ENCODE results near the gene KCP. TPM values are rescaled to one million over a fixed set of nuclear protein-coding genes. Genes with fewer than 3 reads are reported as not detected.
"Not testable (repeated sequence)": the region's sequence is repeated elsewhere in the genome, so short reads cannot be mapped to it uniquely, and the experiment has no call there.

The KCP gene
- total RNA-seq, 1 experiment from 2014 or later = 5.3 TPM

DNA sequence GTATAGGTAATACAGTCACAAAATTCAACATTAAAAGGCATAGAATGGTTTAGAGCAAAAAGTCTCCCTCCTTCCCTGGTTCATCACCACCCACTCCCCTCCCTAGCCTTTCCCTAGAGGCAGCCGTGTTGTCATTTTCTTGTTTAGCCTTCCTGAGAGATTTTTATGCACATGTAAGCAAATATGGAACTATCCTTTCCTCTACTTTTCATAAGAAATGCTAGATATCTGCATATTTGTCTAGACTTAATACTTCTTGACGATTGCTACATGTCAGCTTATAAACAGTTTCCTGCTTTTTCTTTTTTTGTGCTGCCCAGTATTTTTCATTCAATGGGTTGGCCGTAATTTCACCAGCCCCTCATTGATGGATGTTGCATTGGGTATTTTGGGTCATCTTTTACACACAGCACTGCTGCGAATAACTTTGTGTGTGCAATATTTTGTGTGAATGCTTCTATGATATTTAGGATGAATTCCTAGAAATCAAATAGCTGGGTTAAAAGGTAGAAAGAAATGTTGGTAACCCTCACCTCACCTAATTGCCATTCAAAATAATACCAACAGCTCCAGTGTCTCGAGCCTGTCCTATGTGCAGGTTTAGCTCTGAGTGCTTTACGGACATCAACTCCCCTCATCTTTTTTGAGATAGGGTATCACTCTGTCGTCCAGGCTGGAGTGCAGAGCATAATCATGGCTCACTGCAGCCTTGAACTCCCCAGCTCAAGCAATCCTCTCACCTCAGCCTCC, 34.2 kb upstream of the KCP start:
- no peaks in the 10 kb centered on the region for H3K9me3 ChIP-seq (ENCODE audit: control insufficient read depth, low read depth, low read length)
- no peaks in the 10 kb centered on the region for H4K20me1 ChIP-seq (ENCODE audit: control insufficient read depth, insufficient read depth, insufficient read length)
- H3K4me2 ChIP-seq (ENCODE audit: insufficient read depth, insufficient read length, low read length) = no peak overlapping the region
- peaks cover 2% of the 10 kb centered on the region; the same call in 1 of the 2 replicates for H3K27me3 ChIP-seq (ENCODE audit: insufficient read depth, low read length)
- H3K79me2 ChIP-seq (ENCODE audit: insufficient read depth, low read length) = no peaks in the 10 kb centered on the region
- no peak overlapping the region for H3K9ac ChIP-seq (ENCODE audit: extremely low read depth, insufficient read length, low read length)
- H3K4ac ChIP-seq (ENCODE audit: low read depth, low read length) = no peak overlapping the region
- H3K23me2 ChIP-seq (ENCODE audit: insufficient read length, low read depth, low read length, poor library complexity, severe bottlenecking) = no peaks in the 10 kb centered on the region
- no peak overlapping the region for H3K4me3 Mint-ChIP-seq
- no peak overlapping the region for H2BK15ac ChIP-seq (ENCODE audit: low read depth, low read length)
- no peaks in the 10 kb centered on the region for H3K4me1 ChIP-seq (ENCODE audit: insufficient read depth, low read length)
- no peak overlapping the region for H2BK20ac ChIP-seq (ENCODE audit: low read depth, low read length, poor library complexity, severe bottlenecking)
- H4K91ac ChIP-seq (ENCODE audit: insufficient read length, low read depth, low read length) = no peak overlapping the region
- no peak overlapping the region for H3K27ac Mint-ChIP-seq
- no peak overlapping the region for H3K23ac ChIP-seq (ENCODE audit: insufficient read length, low read depth, low read length)
- no peak overlapping the region for H4K8ac ChIP-seq (replicated peaks; ENCODE audit: insufficient read length, low read depth, low read length)
- no peak overlapping the region for H3K27ac ChIP-seq (ENCODE audit: insufficient read length, low read depth, low read length)
- TF ChIP-seq, protein P1, sequence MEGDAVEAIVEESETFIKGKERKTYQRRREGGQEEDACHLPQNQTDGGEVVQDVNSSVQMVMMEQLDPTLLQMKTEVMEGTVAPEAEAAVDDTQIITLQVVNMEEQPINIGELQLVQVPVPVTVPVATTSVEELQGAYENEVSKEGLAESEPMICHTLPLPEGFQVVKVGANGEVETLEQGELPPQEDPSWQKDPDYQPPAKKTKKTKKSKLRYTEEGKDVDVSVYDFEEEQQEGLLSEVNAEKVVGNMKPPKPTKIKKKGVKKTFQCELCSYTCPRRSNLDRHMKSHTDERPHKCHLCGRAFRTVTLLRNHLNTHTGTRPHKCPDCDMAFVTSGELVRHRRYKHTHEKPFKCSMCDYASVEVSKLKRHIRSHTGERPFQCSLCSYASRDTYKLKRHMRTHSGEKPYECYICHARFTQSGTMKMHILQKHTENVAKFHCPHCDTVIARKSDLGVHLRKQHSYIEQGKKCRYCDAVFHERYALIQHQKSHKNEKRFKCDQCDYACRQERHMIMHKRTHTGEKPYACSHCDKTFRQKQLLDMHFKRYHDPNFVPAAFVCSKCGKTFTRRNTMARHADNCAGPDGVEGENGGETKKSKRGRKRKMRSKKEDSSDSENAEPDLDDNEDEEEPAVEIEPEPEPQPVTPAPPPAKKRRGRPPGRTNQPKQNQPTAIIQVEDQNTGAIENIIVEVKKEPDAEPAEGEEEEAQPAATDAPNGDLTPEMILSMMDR (conservative IDR thresholded peaks at IDR 0.05) = no peak
- H3K79me1 ChIP-seq (ENCODE audit: insufficient read depth, low read depth, low read length, poor library complexity, severe bottlenecking) = no peaks in the 10 kb centered on the region
- no peak overlapping the region for H2BK12ac ChIP-seq (ENCODE audit: insufficient read length, low read depth, low read length)
- peaks cover 28% of the 10 kb centered on the region for H3K27me3 Mint-ChIP-seq (ENCODE audit: low read depth)
- no peak overlapping the region for H2BK5ac ChIP-seq (ENCODE audit: insufficient read length, low read length)
- no peak for DNase-seq
- H3K4me1 Mint-ChIP-seq = peaks cover 10 to 12% of the 10 kb centered on the region in 2 experiments
- WGBS (ENCODE audit: extremely low coverage, insufficient read length, low lambda C conversion rate) = no CpG with 5 or more reads among the region's 7 CpGs
- H2AFZ ChIP-seq (ENCODE audit: low read length) = no peak overlapping the region
- H2AK5ac ChIP-seq (ENCODE audit: insufficient read length, low read length) = no peak overlapping the region
- no peaks in the 10 kb centered on the region for H3K9me3 Mint-ChIP-seq
- H3K14ac ChIP-seq (ENCODE audit: insufficient read depth, low read length) = no peak overlapping the region
- no peak overlapping the region for H3K18ac ChIP-seq (ENCODE audit: insufficient read length, low read depth, low read length)
- no peaks in the 10 kb centered on the region for H3K36me3 Mint-ChIP-seq (ENCODE audit: insufficient read depth in 1 of 3, low read depth in 3 of 3)
- no peak overlapping the region for H2BK120ac ChIP-seq (ENCODE audit: low read depth, low read length, poor library complexity, severe bottlenecking)
- no peak overlapping the region for H3K56ac ChIP-seq (ENCODE audit: insufficient read length, low read depth, low read length)
- no peak overlapping the region for H4K5ac ChIP-seq (ENCODE audit: insufficient read length, low read depth, low read length)
- no peak overlapping the region for H3T11ph ChIP-seq (ENCODE audit: low read length)

DNA sequence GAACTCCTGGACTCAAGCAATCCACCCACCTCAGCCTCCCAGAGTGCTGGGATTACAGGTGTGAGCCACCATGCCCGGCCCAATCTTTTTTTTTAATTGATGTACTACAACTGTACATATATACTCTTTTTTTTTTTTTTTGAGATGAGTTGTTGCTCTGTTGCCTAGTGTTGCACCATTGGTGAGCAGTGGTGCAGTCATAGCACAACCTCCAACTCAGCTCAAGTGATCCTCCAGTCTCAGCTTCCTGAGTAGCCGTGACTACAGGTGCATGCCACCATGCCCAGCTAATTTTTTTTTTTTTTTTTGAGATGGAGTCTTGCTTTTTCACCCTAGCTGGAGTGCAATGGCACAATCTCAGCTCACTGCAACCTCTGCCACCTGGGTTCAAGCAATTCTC, 32.7 kb upstream of the KCP start:
- not testable (repeated sequence) for H3T11ph ChIP-seq (ENCODE audit: low read length); H3K4me1 ChIP-seq (ENCODE audit: insufficient read depth, low read length); H2BK20ac ChIP-seq (ENCODE audit: low read depth, low read length, poor library complexity, severe bottlenecking); H3K4me3 Mint-ChIP-seq; H2BK120ac ChIP-seq (ENCODE audit: low read depth, low read length, poor library complexity, severe bottlenecking); H2BK12ac ChIP-seq (ENCODE audit: insufficient read length, low read depth, low read length); H3K56ac ChIP-seq (ENCODE audit: insufficient read length, low read depth, low read length); H3K79me1 ChIP-seq (ENCODE audit: insufficient read depth, low read depth, low read length, poor library complexity, severe bottlenecking); H3K79me2 ChIP-seq (ENCODE audit: insufficient read depth, low read length); H4K20me1 ChIP-seq (ENCODE audit: control insufficient read depth, insufficient read depth, insufficient read length); H3K36me3 Mint-ChIP-seq (ENCODE audit: insufficient read depth in 1 of 3, low read depth in 3 of 3); H3K4ac ChIP-seq (ENCODE audit: low read depth, low read length); H2BK5ac ChIP-seq (ENCODE audit: insufficient read length, low read length); H3K4me2 ChIP-seq (ENCODE audit: insufficient read depth, insufficient read length, low read length); H3K9ac ChIP-seq (ENCODE audit: extremely low read depth, insufficient read length, low read length); H3K18ac ChIP-seq (ENCODE audit: insufficient read length, low read depth, low read length); H4K5ac ChIP-seq (ENCODE audit: insufficient read length, low read depth, low read length); DNase-seq; H3K23ac ChIP-seq (ENCODE audit: insufficient read length, low read depth, low read length); H3K27ac Mint-ChIP-seq; H3K23me2 ChIP-seq (ENCODE audit: insufficient read length, low read depth, low read length, poor library complexity, severe bottlenecking); H3K14ac ChIP-seq (ENCODE audit: insufficient read depth, low read length); H3K9me3 ChIP-seq (ENCODE audit: control insufficient read depth, low read depth, low read length); H2BK15ac ChIP-seq (ENCODE audit: low read depth, low read length); H3K9me3 Mint-ChIP-seq; H2AFZ ChIP-seq (ENCODE audit: low read length); H4K91ac ChIP-seq (ENCODE audit: insufficient read length, low read depth, low read length); H3K27ac ChIP-seq (ENCODE audit: insufficient read length, low read depth, low read length); H4K8ac ChIP-seq (replicated peaks; ENCODE audit: insufficient read length, low read depth, low read length); H3K27me3 ChIP-seq (ENCODE audit: insufficient read depth, low read length); H2AK5ac ChIP-seq (ENCODE audit: insufficient read length, low read length)
- WGBS (ENCODE audit: extremely low coverage, insufficient read length, low lambda C conversion rate) = no CpG with 5 or more reads among the region's 2 CpGs
- H3K27me3 Mint-ChIP-seq (ENCODE audit: low read depth) = peaks cover 42% of the 10 kb centered on the region
- H3K4me1 Mint-ChIP-seq = peaks cover 14 to 16% of the 10 kb centered on the region in 2 experiments
